ENCODE results near the gene E2F7.

The E2F7 gene

GRCh38 chr12:76990716-76991115, 74.7 kb downstream of the E2F7 start:
- intact Hi-C loops (cut with DNase I) = no loop called here

GRCh38 chr12:76984566-76984965, 80.8 kb downstream of the E2F7 start:
- intact Hi-C loops (cut with DNase I) = no loop called here
- DNase-seq = no peak

More at GRCh38 chr12:76990716-76991115, 74.7 kb downstream of the E2F7 start:
- no peak for DNase-seq

GRCh38 chr12:76983420-76983819, 81.9 kb downstream of the E2F7 start:
- DNase-seq = no peak
- intact Hi-C loops (cut with DNase I) = no loop called here

- no peak for DNase-seq
- intact Hi-C loops (cut with DNase I) = no loop called here
These were observed 85.2 kb downstream of the E2F7 start for GRCh38 chr12:76980196-76980595.

- intact Hi-C loops (cut with DNase I) = no loop called here
- DNase-seq = no peak
These were observed 88.5 kb downstream of the E2F7 start for GRCh38 chr12:76976777-76977382.
